ENCODE results near the gene ADAM33. TPM values are rescaled to one million over a fixed set of nuclear protein-coding genes. Genes with fewer than 3 reads are reported as not detected.

Gene ADAM33
- total and polyA plus RNA-seq, 2 of the 13 experiments (the other 11 are each of a cell fraction or from before 2014, with no cell fraction given): not detected

DNA sequence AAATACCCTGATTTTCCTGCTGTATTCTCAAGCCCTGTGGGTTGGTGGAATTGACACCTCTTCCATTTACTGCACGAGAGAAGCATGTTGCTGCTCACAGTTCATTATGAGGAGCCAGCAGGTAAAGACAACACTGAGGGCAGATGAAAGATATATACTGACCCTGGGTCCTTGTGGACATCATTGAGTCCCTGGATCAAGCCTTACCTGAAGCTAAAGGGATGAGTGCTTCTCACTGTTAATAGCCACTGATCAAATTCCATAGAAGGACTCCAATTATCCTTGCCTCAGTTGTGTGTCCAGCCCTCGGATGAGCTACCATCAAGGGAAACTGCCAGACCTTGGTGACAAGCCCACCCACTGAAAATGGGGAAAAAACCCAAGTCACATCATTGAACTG, 38.3 kb upstream of the ADAM33 start:
- Histone ChIP-seq H4K20me1 (ENCODE audit: insufficient read depth, low read length) (no peaks in the 10 kb centered on the region), H3K27me3 (ENCODE audit: control insufficient read depth in 1 of 2, insufficient read depth in 2 of 2, low read length in 2 of 2) (peaks cover 0 to 8% of the 10 kb centered on the region in 2 experiments; a peak in 3 of 5 replicates), H3K9ac (ENCODE audit: insufficient read depth, low read depth, low read length) (no peak overlapping the region), H3K4me3 (replicated peaks in 1 of 3; ENCODE audit: insufficient read depth in 1 of 3, low read depth in 2 of 3, low read length in 3 of 3) (no peak overlapping the region), H3K4me2 (ENCODE audit: low read depth, low read length) (no peak overlapping the region), H3K36me3 (replicated peaks in 1 of 2; ENCODE audit: control insufficient read depth in 1 of 2, insufficient read depth in 2 of 2, low read length in 2 of 2) (no peaks in the 10 kb centered on the region), H3K9me3 (ENCODE audit: low read length) (no peaks in the 10 kb centered on the region), H3K79me2 (ENCODE audit: insufficient read depth, low read length) (no peaks in the 10 kb centered on the region), H3K4me1 (ENCODE audit: insufficient read depth, low read length) (no peaks in the 10 kb centered on the region), H3K27ac (ENCODE audit: extremely low read length, insufficient read depth, low read length) (no peak overlapping the region), H2AFZ (ENCODE audit: low read length) (no peak overlapping the region)
- FAIRE-seq: no peak
- in situ Hi-C loops (cut with HindIII; ENCODE audit: extremely low pct_ligation_motif_present, low pct_unique_long_range_greater_than_20kb) (no loop called here), intact Hi-C loops (cut with micrococcal nuclease; ENCODE audit: unreplicated experiment) (no loop called here)
- 0% methylated on average over 2 of the region's 2 CpGs for WGBS (ENCODE audit: low lambda C conversion rate)
- ATAC-seq: no peak
- CTCF ChIA-PET (ENCODE audit: low intra/inter-chr PET ratio, low total read pairs): no interaction called here
- peak; percentile 98 for TF ChIP-seq ZNF329 (CRISPR knock-in tag; IDR thresholded peaks at IDR 0.05; ENCODE audit: low read depth)
- no peak for TF ChIP-seq ZNF605 (CRISPR knock-in tag; IDR thresholded peaks at IDR 0.05)
- BruUV-seq (replicated peaks): no TSS peak
- DNase-seq (ENCODE audit: low spot score): no peak
- POLR2A ChIA-PET: no interaction called here

DNA sequence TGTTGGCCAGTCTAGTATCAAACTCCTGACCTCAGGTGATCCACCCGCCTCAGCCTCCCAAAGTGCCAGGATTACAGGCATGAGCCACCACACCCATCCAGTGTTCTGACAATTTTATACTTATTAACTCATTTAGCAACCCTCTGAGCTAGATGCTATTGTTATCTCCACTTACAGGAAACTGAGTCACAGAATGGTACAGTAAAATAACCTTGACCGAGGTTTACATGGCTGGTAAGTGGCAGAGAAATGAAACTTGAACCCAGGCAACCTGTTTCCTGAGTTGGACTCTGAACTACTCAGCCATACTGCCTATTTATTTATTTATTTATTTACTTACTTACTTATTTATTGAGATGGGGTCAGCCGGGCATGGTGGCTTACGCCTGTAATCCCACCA, 37.2 kb upstream of the ADAM33 start:
- H3K4me2 ChIP-seq (ENCODE audit: low read depth, low read length): no peak overlapping the region
- no peak overlapping the region for H3K27ac ChIP-seq (ENCODE audit: extremely low read length, insufficient read depth, low read length)
- no peak overlapping the region for H2AFZ ChIP-seq (ENCODE audit: low read length)
- no TSS peak for BruUV-seq (replicated peaks)
- intact Hi-C loops (cut with micrococcal nuclease; ENCODE audit: unreplicated experiment) (no loop called here), in situ Hi-C loops (cut with HindIII; ENCODE audit: extremely low pct_ligation_motif_present, low pct_unique_long_range_greater_than_20kb) (no loop called here)
- H4K20me1 ChIP-seq (ENCODE audit: insufficient read depth, low read length): no peaks in the 10 kb centered on the region
- H3K9ac ChIP-seq (ENCODE audit: insufficient read depth, low read depth, low read length): no peak overlapping the region
- POLR2A ChIA-PET: no interaction called here
- ATAC-seq (no peak), DNase-seq (ENCODE audit: low spot score) (no peak), FAIRE-seq (no peak)
- CTCF ChIA-PET (ENCODE audit: low intra/inter-chr PET ratio, low total read pairs): no interaction called here
- H3K4me1 ChIP-seq (ENCODE audit: insufficient read depth, low read length): no peaks in the 10 kb centered on the region
- H3K4me3 ChIP-seq (replicated peaks in 1 of 3; ENCODE audit: insufficient read depth in 1 of 3, low read depth in 2 of 3, low read length in 3 of 3): no peak overlapping the region
- no peaks in the 10 kb centered on the region for H3K36me3 ChIP-seq (replicated peaks in 1 of 2; ENCODE audit: control insufficient read depth in 1 of 2, insufficient read depth in 2 of 2, low read length in 2 of 2)
- H3K79me2 ChIP-seq (ENCODE audit: insufficient read depth, low read length): no peaks in the 10 kb centered on the region
- WGBS (ENCODE audit: low lambda C conversion rate): 43% methylated on average over 4 of the region's 4 CpGs
- no peaks in the 10 kb centered on the region for H3K9me3 ChIP-seq (ENCODE audit: low read length)
- peaks cover 0 to 15% of the 10 kb centered on the region in 2 experiments; a peak in 3 of 5 replicates for H3K27me3 ChIP-seq (ENCODE audit: control insufficient read depth in 1 of 2, insufficient read depth in 2 of 2, low read length in 2 of 2)
- TF ChIP-seq ARNTL (CRISPR knock-in tag; IDR thresholded peaks at IDR 0.05): no peak
- TF ChIP-seq, protein P1, sequence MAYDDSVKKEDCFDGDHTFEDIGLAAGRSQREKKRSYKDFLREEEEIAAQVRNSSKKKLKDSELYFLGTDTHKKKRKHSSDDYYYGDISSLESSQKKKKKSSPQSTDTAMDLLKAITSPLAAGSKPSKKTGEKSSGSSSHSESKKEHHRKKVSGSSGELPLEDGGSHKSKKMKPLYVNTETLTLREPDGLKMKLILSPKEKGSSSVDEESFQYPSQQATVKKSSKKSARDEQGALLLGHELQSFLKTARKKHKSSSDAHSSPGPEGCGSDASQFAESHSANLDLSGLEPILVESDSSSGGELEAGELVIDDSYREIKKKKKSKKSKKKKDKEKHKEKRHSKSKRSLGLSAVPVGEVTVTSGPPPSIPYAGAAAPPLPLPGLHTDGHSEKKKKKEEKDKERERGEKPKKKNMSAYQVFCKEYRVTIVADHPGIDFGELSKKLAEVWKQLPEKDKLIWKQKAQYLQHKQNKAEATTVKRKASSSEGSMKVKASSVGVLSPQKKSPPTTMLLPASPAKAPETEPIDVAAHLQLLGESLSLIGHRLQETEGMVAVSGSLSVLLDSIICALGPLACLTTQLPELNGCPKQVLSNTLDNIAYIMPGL (CRISPR knock-in tag; IDR thresholded peaks at IDR 0.05; ENCODE audit: borderline replicate concordance in 1 of 2, low read depth in 1 of 2): no peak
- no peak for TF ChIP-seq RBM39 (IDR thresholded peaks at IDR 0.05; ENCODE audit: low read depth, low read length, poor library complexity, severe bottlenecking)
- no peak for TF ChIP-seq JUND (CRISPR knock-in tag; IDR thresholded peaks at IDR 0.05)
- no peak for TF ChIP-seq ZNF546 (CRISPR knock-in tag; conservative IDR thresholded peaks at IDR 0.05)
- TF ChIP-seq KMT2B (CRISPR knock-in tag; IDR thresholded peaks at IDR 0.05): no peak
- TF ChIP-seq, protein P2, sequence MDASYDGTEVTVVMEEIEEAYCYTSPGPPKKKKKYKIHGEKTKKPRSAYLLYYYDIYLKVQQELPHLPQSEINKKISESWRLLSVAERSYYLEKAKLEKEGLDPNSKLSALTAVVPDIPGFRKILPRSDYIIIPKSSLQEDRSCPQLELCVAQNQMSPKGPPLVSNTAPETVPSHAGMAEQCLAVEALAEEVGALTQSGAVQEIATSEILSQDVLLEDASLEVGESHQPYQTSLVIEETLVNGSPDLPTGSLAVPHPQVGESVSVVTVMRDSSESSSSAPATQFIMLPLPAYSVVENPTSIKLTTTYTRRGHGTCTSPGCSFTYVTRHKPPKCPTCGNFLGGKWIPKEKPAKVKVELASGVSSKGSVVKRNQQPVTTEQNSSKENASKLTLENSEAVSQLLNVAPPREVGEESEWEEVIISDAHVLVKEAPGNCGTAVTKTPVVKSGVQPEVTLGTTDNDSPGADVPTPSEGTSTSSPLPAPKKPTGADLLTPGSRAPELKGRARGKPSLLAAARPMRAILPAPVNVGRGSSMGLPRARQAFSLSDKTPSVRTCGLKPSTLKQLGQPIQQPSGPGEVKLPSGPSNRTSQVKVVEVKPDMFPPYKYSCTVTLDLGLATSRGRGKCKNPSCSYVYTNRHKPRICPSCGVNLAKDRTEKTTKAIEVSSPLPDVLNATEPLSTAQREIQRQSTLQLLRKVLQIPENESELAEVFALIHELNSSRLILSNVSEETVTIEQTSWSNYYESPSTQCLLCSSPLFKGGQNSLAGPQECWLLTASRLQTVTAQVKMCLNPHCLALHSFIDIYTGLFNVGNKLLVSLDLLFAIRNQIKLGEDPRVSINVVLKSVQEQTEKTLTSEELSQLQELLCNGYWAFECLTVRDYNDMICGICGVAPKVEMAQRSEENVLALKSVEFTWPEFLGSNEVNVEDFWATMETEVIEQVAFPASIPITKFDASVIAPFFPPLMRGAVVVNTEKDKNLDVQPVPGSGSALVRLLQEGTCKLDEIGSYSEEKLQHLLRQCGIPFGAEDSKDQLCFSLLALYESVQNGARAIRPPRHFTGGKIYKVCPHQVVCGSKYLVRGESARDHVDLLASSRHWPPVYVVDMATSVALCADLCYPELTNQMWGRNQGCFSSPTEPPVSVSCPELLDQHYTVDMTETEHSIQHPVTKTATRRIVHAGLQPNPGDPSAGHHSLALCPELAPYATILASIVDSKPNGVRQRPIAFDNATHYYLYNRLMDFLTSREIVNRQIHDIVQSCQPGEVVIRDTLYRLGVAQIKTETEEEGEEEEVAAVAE (CRISPR knock-in tag; IDR thresholded peaks at IDR 0.05; ENCODE audit: borderline replicate concordance): no peak
- no peak for TF ChIP-seq ZNF777 (CRISPR knock-in tag; IDR thresholded peaks at IDR 0.05)
- no peak for TF ChIP-seq NFRKB (IDR thresholded peaks at IDR 0.05)
- TF ChIP-seq, protein P3, sequence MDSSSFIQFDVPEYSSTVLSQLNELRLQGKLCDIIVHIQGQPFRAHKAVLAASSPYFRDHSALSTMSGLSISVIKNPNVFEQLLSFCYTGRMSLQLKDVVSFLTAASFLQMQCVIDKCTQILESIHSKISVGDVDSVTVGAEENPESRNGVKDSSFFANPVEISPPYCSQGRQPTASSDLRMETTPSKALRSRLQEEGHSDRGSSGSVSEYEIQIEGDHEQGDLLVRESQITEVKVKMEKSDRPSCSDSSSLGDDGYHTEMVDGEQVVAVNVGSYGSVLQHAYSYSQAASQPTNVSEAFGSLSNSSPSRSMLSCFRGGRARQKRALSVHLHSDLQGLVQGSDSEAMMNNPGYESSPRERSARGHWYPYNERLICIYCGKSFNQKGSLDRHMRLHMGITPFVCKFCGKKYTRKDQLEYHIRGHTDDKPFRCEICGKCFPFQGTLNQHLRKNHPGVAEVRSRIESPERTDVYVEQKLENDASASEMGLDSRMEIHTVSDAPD (CRISPR knock-in tag; IDR thresholded peaks at IDR 0.05): no peak
